Suprapubic skin (tissue), 4 donors: ENCODE measurements around the gene KRTAP10-3.

ENCODE experiments used
- CTCF ChIP-seq, 2 donors: fragments of 200-600 bp in 1 of 2; fragments of 450-650 bp in 1 of 2; sonication (generic) in 1 of 2; IDR thresholded peaks; one replicate each; pipeline ENCODE4 v1.5.1; 2016 to 2019; ENCODE audit warnings: antibody characterized with exemption in 2 of 2, mild to moderate bottlenecking in 1 of 2, moderate library complexity in 1 of 2
- POLR2A ChIP-seq, 2 donors: fragments of 450-650 bp; IDR thresholded peaks; one replicate each; pipeline ENCODE4 v1.6.1; 2017; ENCODE audit warnings: antibody characterized with exemption in 2 of 2, mild to moderate bottlenecking in 2 of 2, moderate library complexity in 2 of 2
- POLR2AphosphoS5 ChIP-seq, 3 donors: sonication (generic); formaldehyde crosslinking; IDR thresholded peaks; one replicate each; pipeline ENCODE4 v1.6.1; 2017; ENCODE audit warnings: antibody characterized with exemption in 3 of 3

DNA sequence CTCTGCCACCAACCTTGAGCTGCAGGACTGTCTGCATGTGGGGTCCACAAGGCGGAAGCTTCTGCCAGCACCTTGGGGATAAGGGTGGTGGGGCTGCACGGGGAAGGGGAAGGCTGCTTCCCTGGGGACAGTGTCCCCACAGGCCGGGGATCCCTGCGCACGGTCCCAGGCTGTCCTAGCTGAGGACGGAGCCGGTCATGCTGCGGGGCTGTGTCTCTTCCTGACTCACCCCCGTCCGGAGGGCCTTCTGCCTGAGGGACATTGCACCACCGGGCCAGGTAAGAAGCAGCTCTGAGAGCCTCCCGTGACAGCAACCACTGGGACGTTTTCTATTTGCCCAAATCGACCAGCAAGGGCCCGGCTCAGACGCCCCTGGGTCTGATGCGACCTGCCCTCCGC, 48.5 kb downstream of the KRTAP10-3 start:
- TF ChIP-seq CTCF (IDR thresholded peaks at IDR 0.05) (no peak), POLR2A (IDR thresholded peaks at IDR 0.05) (no peak), POLR2AphosphoS5 (IDR thresholded peaks at IDR 0.05) (no peak)
